ENCODE data around the gene RNF215.

- TF ChIP-seq, protein P1, sequence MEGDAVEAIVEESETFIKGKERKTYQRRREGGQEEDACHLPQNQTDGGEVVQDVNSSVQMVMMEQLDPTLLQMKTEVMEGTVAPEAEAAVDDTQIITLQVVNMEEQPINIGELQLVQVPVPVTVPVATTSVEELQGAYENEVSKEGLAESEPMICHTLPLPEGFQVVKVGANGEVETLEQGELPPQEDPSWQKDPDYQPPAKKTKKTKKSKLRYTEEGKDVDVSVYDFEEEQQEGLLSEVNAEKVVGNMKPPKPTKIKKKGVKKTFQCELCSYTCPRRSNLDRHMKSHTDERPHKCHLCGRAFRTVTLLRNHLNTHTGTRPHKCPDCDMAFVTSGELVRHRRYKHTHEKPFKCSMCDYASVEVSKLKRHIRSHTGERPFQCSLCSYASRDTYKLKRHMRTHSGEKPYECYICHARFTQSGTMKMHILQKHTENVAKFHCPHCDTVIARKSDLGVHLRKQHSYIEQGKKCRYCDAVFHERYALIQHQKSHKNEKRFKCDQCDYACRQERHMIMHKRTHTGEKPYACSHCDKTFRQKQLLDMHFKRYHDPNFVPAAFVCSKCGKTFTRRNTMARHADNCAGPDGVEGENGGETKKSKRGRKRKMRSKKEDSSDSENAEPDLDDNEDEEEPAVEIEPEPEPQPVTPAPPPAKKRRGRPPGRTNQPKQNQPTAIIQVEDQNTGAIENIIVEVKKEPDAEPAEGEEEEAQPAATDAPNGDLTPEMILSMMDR (IDR thresholded peaks at IDR 0.05) = no peak
- TF ChIP-seq POLR2A (IDR thresholded peaks at IDR 0.05) = no peak
These were observed 21.3 kb upstream of the RNF215 start for GRCh38 chr22:30408388-30409102.
